GM12865 (cell line): ENCODE data around the gene ZSCAN25.

Experiments used
- DNase-seq: peaks from one replicate; pipeline ENCODE4 v3.0.0; 2010; ENCODE audit warnings: low read depth
- H3K4me3 ChIP-seq: 2 replicates; pipeline ENCODE4 v1.5.1; 2011; ENCODE audit warnings: mild to moderate bottlenecking, low read depth, low read length, control low read depth
- CTCF ChIP-seq: IDR thresholded peaks from 2 replicates; pipeline ENCODE4 v1.5.1; 2011; ENCODE audit warnings: low read length, control low read depth, low read depth, inconsistent platforms; ENCODE audit not compliant: insufficient read depth; ENCODE audit errors: missing control alignments

ZSCAN25 gene

GRCh38 chr7:99619571-99620130, 2.9 kb downstream of the ZSCAN25 start:
- H3K4me3 ChIP-seq = no peak overlapping the region
- no peak for TF ChIP-seq CTCF
- DNase-seq = no peak

- DNase-seq = no peak
- no peak overlapping the region for H3K4me3 ChIP-seq
- no peak for TF ChIP-seq CTCF
Measured at GRCh38 chr7:99621271-99621670, 4.5 kb downstream of the ZSCAN25 start.

GRCh38 chr7:99622596-99622995, 5.8 kb downstream of the ZSCAN25 start:
- no peak for DNase-seq
- H3K4me3 ChIP-seq = no peak overlapping the region
- TF ChIP-seq CTCF = no peak

GRCh38 chr7:99623091-99623693, 6.4 kb downstream of the ZSCAN25 start:
- no peak for TF ChIP-seq CTCF
- no peak for DNase-seq
- H3K4me3 ChIP-seq = no peak overlapping the region

GRCh38 chr7:99623702-99624447, 7.1 kb downstream of the ZSCAN25 start:
- H3K4me3 ChIP-seq = no peak overlapping the region
- TF ChIP-seq CTCF = no peak
- no peak for DNase-seq

- H3K4me3 ChIP-seq = no peak overlapping the region
- DNase-seq = no peak
- no peak for TF ChIP-seq CTCF
Measured at GRCh38 chr7:99624484-99624883, 7.7 kb downstream of the ZSCAN25 start.
